Measurements from ENCODE around the gene NEIL3. TPM values are rescaled to one million over a fixed set of nuclear protein-coding genes. Genes with fewer than 3 reads are reported as not detected.

The NEIL3 gene
- total RNA-seq, 1 experiment from 2014 or later = 6.3 TPM

GRCh38 chr4:177403746-177404145 lies 94.1 kb downstream of the NEIL3 start:
- no peak overlapping the region for H3K4me2 ChIP-seq (ENCODE audit: insufficient read depth, insufficient read length, low read length)

More at GRCh38 chr4:177403746-177404145, 94.1 kb downstream of the NEIL3 start:
- no peak overlapping the region for H3K4me3 Mint-ChIP-seq
- no peaks in the 10 kb centered on the region for H3K27me3 ChIP-seq (ENCODE audit: insufficient read depth, low read length)
- peaks cover 0 to 11% (median 0%) of the 10 kb centered on the region in 3 experiments; a peak in 2 of 7 replicates for H3K36me3 Mint-ChIP-seq (ENCODE audit: insufficient read depth in 1 of 3, low read depth in 3 of 3)
- H3K9me3 ChIP-seq (ENCODE audit: control insufficient read depth, low read depth, low read length) = no peaks in the 10 kb centered on the region
- H3K79me1 ChIP-seq (ENCODE audit: insufficient read depth, low read depth, low read length, poor library complexity, severe bottlenecking) = no peaks in the 10 kb centered on the region
- H4K20me1 ChIP-seq (ENCODE audit: control insufficient read depth, insufficient read depth, insufficient read length) = no peaks in the 10 kb centered on the region
- no CpG with 5 or more reads among the region's 6 CpGs for WGBS (ENCODE audit: extremely low coverage, insufficient read length, low lambda C conversion rate)
- no peak overlapping the region for H2BK120ac ChIP-seq (ENCODE audit: low read depth, low read length, poor library complexity, severe bottlenecking)
- no peak overlapping the region for H2BK5ac ChIP-seq (ENCODE audit: insufficient read length, low read length)
- no peaks in the 10 kb centered on the region for H3K4me1 ChIP-seq (ENCODE audit: insufficient read depth, low read length)
- no peak overlapping the region for H2BK20ac ChIP-seq (ENCODE audit: low read depth, low read length, poor library complexity, severe bottlenecking)
- no peak overlapping the region for H3K14ac ChIP-seq (ENCODE audit: insufficient read depth, low read length)
- no peak overlapping the region for H3K56ac ChIP-seq (ENCODE audit: insufficient read length, low read depth, low read length)
- no peak overlapping the region for H2BK12ac ChIP-seq (ENCODE audit: insufficient read length, low read depth, low read length)
- no peak for TF ChIP-seq CTCF (conservative IDR thresholded peaks at IDR 0.05)
- H4K5ac ChIP-seq (ENCODE audit: insufficient read length, low read depth, low read length) = no peak overlapping the region
- H3K18ac ChIP-seq (ENCODE audit: insufficient read length, low read depth, low read length) = no peak overlapping the region
- H3K23ac ChIP-seq (ENCODE audit: insufficient read length, low read depth, low read length) = no peak overlapping the region
- H3K79me2 ChIP-seq (ENCODE audit: insufficient read depth, low read length) = no peaks in the 10 kb centered on the region
- no peak overlapping the region for H3K9ac ChIP-seq (ENCODE audit: extremely low read depth, insufficient read length, low read length)
- no peak for DNase-seq
- no peak overlapping the region for H2AK5ac ChIP-seq (ENCODE audit: insufficient read length, low read length)
- no peak overlapping the region for H2AFZ ChIP-seq (ENCODE audit: low read length)
- no peak overlapping the region for H4K91ac ChIP-seq (ENCODE audit: insufficient read length, low read depth, low read length)
- no peak overlapping the region for H3K27ac ChIP-seq (ENCODE audit: insufficient read length, low read depth, low read length)
- no peak overlapping the region for H3K4ac ChIP-seq (ENCODE audit: low read depth, low read length)
- no peaks in the 10 kb centered on the region for H3K23me2 ChIP-seq (ENCODE audit: insufficient read length, low read depth, low read length, poor library complexity, severe bottlenecking)
- no peak overlapping the region for H3K27ac Mint-ChIP-seq
- peaks cover 0 to 1% of the 10 kb centered on the region in 2 experiments; a peak in 3 of 5 replicates for H3K9me3 Mint-ChIP-seq
- no peak overlapping the region for H3T11ph ChIP-seq (ENCODE audit: low read length)
- H3K27me3 Mint-ChIP-seq (ENCODE audit: low read depth) = no peaks in the 10 kb centered on the region
- peaks cover 19% of the 10 kb centered on the region in 2 experiments for H3K4me1 Mint-ChIP-seq
- H4K8ac ChIP-seq (replicated peaks; ENCODE audit: insufficient read length, low read depth, low read length) = no peak overlapping the region
- H2BK15ac ChIP-seq (ENCODE audit: low read depth, low read length) = no peak overlapping the region

Data from H9 (cell line).